Stimulated activated CD8-positive, alpha-beta memory T cell treated with anti-CD3 and anti-CD28 coated beads, Interleukin-7, amount 100 ng/mL, for 24 hours (primary cell): Measurements from ENCODE around the gene EYS.
"Not testable (repeated sequence)": the region's sequence is repeated elsewhere in the genome, so short reads cannot be mapped to it uniquely, and the experiment has no call there.

ENCODE experiments used
- DNase-seq: peaks from one replicate; pipeline ENCODE4 v3.0.0-alpha.2; 2020; ENCODE audit warnings: low read depth

Gene EYS

DNA sequence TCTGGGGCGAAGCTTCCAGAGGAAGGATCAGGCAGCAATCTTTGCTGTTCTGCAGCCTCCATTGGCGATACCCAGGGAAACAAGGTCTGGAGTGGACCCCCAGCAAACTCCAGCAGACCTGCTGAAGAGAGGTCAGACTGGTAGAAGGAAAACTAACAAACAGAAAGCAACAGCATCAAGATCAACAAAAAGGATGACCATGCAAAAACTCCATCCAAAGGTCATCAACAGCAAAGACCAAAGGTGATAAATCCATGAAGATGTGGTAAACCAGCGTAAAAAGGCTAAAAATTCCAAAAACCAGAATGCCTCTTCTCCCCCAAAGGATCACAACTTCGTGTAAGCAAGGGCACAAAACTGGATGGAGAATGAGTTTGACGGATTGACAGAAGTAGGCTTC lies 1818.6 kb downstream of the EYS start:
- no peak for DNase-seq

DNA sequence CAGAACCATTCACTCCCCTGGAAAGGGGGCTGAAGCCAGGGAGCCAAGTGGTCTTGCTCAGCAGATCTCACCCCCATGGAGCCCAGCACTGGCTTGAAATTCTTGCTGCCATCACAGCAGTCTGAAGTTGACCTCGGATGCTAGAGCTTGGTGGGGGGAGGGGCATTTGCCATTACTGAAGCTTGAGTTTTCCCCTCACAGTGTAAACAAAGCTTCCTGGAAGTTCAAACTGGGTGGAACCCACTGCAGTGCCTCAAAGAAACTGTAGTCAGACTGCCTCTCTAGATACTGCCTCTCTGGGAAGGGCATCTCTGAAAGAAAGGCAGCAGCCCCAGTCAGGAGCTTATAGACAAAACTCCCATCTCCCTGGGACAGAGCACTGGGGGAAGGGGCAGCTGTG lies 1819.2 kb downstream of the EYS start:
- not testable (repeated sequence) for DNase-seq

DNA sequence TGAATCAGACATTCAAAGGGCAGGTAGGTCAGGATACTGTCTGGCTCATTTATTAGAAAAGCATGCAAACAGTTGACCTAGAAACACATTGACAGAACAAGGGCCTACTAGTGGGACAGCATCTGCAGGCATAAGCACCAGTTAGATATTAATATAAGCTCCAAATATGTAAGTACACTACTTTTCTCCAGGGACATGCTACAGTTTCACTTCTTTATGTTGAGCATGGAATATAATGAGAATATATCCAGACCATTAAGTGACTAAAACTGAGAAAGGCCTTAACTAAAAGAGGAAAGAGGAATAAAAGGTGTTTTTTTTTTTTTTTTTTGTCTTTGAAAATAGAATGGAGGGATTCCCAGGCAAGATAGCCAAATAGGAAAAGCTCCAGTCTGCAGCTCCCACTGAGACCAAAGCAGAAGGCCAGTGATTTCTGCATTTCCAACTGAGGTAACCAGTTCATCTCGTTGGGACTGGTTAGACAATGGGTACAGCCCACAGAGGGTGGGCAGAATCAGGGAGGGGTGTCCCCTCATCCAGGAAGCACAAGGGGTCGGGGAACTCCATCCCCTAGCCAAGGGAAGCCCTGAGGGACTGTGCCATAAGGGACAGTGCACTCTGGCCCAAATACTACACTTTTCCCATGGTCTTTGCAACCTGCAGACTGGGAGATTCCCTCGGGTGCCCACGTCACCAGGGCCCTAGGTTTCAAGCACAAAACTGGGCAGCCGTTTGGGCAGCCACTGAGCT lies 1819.8 kb downstream of the EYS start:
- no peak for DNase-seq

DNA sequence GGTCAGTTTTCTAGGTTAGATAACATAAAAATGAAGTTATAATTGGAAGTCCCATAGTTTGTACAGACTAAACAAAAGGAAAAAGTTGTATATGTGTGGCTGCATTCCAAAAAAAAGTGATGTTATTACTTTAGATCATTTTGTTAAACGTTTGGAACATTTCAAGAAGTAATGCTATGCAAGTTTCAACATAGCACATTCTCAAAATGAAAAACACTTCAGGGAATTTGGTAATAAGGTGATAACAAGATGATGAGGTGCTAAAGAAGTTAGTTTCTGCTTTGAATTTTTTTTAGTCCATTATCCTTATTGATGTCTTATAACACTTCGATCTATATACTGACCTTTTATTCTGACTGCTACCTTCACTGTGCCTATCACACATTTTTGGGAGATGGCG lies 1820.7 kb downstream of the EYS start:
- no peak for DNase-seq

DNA sequence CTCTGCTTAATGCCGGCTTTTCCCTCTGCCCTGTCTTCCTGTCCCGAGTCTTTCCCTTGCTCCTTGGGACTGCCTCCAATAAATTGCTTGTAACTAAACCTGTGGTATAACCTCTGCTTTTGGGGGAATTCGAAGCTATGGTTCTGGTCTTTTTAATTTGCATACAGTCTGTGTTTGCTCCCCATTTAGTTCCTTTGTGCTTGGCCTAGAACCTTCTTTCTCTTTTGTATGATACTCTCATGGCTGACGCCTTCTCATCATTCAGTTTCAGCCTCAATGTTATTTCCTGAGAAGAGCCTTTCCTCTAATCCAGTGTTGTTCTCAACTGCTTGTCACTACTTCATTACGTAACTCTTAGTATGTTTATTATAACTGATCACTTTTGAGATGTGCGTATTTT lies 1823.4 kb downstream of the EYS start:
- DNase-seq = no peak

DNA sequence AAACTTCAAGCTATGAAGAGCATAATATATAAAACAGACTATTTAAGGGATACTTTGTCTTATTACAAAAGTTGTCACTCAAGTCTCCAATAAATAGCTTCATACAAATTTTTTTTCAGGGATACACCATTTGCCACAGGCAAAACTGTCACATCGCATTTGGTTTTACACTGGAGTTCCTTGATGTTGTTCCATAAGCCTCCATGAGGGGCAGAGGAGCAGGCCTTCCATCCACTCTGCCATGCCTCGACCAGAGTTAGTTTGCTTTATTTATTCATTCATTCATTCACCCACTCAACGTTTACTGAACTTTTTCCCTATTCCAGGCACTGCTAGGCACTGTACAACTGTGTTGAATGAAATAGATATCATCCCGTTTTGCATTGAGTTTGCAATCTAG lies 1824.8 kb downstream of the EYS start:
- DNase-seq = no peak

DNA sequence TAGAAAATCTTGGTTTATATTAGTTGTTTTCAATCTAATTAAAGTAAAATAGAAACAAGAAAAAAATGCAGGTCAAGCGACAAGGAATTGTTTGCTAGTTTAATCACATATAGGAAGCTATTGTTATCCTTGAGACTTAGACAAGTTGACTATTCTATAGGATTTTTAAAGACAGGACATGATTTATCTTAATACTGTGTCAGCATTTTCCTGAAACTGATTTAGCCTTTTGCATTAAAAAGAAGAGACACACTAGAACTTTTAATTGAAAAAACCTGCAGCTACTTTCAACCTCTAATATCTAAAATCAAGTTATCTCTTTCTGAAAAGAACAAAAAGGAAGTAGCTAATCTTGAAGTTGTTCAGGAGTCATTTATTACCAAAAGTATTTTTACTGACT lies 1825.2 kb downstream of the EYS start:
- no peak for DNase-seq

DNA sequence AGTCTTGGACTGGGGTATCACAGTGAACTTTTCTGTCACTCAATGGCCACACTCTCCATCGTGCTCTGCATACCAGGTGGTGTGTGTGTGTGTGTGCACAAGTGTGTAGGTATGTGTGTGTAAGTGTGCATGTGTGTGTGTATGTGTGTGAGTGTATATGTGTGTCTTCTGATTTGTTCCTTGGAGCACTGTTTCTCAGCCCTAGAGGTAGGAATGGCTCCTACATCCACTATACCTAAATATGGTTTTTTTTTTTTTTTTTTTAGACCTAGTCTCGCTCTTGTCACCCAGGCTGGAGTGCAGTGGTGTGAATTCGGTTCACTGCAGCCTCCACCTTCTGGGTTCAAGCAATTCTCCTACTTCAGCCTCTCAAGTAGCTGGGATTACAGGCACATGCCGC lies 1834.8 kb downstream of the EYS start:
- DNase-seq = no peak

DNA sequence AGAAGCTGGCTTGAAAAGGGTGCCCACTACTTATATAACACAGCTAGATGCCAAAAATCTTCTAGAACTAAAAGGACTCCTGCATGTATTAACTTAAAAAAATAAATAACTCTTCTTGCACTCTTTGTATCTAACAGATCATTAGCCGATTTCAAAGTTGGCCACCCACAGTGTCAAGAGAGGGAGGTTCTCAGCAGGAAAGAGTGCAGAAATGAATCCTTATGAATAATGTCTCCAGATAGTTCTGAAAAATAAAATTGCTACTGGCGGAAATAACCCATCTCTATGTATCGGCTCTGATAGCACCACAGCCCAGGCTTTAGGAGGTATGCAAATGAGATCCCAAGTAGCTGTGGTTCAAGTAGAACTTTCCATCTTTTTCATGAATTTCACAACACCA lies 1838.7 kb downstream of the EYS start:
- no peak for DNase-seq

DNA sequence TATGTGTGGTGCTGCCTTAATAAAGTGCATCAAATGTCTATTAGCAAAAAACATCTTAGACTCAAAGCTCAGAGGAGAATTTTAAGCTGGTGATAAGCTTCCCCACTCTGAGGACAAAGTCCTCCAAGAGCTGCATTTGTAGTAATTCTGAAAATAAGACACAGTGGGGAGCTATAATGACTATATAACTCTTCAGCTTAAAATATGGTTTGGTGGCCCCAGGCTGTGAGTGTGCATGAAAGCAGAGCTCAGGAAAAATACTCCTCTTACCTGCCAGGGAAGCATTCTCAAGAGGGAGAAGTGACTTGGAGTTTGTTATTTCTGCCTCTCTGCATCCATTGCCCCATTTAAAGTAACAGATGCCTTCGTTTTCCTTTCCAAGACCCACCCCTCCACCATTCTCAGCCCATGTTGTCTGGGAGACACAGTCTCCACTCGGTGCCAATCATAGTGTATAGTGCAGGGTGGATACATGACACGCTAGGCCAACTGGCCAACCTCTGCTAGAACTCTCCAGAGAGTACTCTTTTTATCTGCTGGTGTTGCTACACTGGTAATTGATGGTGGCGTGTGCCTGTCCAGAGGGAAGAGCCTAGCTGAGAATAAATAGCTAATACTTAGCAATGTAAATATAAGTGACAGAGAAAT lies 1842.2 kb downstream of the EYS start:
- no peak for DNase-seq

DNA sequence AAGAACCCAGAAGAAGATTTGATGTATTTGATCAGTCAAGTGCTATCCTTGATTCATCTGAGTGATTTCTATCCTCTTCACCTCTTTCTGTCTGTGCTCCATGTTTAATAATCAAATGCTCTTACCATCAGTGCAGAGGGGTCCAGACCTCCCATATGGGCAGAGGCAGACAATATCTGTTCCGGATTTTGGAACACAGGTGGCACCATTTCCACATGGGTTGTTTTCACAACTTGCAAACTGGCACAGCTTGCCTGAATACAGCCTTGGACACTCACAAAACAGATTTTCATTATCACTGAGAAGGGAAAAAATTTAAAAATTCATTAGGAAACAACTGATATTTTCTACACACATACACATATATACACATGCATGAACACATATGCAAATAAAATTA lies 1843.0 kb downstream of the EYS start:
- DNase-seq = no peak

DNA sequence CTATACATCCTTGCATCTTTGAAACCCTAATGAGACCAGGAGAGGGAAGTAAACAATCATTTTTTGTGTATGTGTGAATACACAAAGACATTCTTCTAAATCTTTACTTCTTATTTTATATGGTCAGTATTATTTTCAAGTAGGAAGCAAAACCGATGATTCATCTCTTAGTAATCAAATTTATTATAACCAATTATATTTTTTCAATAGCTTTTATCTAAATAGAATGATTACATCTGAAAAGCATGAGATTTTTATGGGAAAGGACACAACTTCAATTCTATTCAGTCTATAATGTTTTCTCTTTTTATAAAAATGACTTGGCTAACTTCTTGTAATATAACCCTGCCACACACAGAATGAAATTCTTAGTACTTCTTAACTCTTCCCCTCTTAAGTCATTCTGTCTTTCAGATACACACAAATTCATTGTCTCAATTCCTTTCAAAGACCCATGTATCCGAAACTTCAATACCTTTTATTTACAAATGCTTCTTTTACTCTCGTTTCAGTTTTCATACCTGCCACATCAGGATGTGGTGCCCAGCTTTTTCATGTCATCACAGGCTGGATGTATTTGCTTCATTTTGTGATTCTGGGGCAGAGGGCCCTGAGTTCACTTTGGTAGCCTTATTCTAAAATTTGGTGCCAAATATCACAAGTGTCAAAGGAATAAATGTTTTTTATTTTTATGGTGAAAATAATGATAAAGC lies 1844.4 kb downstream of the EYS start:
- DNase-seq = no peak

DNA sequence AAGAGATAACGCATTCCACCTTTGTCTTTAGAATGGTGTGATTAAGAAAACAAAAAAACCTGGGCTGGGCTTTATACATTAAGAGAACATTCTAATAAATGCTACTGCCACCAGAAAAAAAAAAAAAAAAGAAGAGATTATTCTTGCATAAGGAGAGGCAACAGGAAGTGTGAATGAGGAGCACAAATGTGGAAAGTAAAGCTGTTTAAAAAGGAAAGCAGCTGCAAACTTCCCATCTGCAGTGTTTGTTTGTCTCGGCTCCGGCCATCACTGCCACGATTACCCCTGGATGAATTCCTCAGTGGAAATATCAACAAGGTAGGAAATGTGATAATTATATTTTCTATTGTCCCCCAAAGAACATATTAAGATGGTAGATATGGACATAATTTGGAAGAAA lies 1847.5 kb downstream of the EYS start:
- no peak for DNase-seq

DNA sequence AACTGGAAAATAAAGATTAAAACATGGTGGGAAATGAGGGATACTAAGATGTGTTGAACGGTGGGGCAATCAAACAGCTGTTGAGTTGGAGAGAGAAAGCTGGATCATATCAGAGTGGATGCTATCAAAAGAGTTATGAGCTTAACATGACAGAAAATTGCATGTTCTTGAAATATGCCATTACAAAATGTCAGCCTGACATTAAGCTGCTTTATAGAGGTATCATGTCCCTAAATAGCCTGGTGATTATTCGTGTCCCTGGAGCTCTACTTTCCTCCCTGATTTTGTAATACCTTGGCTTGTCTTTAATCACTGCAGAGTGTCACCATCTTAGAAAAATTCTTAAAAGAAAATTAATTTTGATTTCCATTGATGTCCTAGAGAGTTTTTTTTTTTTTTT lies 1848.3 kb downstream of the EYS start:
- no peak for DNase-seq

DNA sequence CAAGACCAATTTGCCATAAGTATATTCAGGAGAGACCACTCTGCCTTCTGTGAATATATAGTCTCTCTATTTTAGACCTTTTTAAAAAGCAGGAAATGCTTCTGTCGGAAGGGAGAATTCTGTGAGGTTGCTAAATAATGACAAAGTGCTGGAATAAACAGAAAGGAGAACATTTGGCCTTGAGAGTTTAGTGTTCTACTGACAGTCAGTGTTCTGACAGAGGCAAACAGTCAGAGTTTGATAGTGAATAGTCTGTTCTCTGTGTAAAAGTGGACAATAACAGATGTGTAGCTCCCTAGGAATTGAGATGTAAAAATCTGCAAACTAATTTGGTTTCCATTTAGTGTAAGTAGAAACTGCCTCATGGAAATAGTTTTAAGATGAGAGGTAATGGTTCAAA lies 1850.8 kb downstream of the EYS start:
- no peak for DNase-seq

DNA sequence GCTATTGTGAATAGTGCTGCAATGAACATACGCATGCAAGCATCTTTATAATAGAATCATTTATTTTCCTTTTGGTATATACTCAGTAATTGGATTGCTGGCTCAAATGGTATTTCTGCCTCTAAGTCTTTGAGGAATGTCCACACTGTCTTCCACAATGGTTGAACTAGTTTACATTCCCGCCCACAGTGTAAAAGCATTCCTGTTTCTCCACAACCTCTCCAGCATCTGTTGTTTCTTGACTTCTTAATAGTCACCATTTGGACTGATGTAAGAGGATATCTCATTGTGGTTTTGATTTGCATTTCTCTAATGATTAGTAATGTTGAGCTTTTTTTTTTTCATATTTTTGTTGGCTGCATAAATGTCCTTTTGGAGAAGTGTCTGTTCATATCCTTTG lies 1862.7 kb downstream of the EYS start:
- DNase-seq = no peak

DNA sequence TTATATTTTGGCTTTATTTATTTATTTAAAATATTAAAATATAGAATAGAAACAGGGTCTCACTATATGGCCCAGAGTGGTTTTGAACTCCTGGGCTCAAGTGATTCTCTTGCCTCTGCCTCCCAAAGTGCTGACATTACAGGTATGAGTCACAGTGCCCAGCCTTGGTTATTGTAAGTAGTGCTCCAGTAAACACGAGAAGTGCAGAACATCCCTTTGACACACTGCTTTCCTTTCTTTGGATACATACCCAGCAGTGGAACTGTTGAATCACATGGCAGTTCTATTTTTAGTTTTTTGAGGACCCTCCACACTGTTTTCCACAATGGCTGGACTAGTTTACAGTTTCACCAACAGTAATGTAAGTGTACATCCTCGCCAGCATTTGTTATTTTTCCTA lies 1867.5 kb downstream of the EYS start:
- no peak for DNase-seq

DNA sequence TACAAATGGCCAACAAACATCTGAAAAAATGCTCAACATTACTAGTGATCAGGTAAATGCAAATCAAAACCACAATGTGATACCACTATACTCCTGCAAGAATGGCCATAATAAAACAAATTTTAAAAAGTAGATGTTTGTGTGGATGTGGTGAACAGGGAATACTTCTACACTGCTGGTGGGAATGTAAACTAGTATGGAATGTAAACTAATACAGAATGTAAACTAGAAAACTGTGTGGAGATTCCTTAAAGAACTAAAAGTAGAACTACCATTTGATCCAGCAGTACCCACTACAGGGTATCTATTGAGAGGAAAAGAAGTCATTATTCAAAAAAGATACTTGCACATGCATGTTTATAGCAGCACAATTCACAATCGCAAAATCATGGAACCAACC lies 1878.3 kb downstream of the EYS start:
- DNase-seq = not testable (repeated sequence)

DNA sequence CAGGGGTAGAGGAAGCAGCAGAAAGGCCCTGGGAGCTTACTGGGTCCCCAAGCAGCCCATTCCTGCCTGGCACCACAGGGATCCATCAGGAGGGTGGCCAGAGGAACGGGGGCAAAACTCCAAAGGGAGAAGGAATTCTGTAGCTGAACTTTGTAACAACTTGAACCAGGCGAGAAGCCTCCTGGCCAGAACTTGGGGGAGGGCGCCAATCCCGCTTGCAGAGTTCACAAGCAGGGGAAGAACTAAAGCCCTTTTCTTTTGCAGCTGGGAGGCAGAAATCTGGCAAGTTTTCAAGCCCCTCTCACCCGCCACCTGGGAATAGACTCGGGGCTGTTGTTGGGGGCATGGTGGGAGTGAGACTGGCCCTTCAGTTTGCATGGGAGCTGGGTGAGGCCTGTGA lies 1882.3 kb downstream of the EYS start:
- no peak for DNase-seq

DNA sequence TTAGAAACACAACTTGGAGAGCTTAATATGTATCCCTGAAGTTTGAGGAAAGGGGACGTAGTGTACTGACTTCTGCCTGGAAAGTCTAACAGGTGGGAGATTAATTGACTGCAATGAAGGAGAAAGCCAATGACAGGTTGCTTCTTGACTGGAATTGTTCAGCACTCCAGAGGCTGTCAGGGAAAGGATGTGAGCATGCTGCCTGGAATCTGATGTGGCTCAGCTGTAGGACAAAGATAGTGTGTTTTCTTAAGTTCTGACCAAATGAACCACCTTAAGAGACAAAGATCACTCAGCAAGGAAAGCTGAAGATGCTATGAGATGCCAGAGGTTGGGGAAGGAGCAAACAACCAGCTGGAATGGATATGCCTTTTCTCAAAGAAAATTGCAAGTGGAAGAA lies 1885.6 kb downstream of the EYS start:
- no peak for DNase-seq

DNA sequence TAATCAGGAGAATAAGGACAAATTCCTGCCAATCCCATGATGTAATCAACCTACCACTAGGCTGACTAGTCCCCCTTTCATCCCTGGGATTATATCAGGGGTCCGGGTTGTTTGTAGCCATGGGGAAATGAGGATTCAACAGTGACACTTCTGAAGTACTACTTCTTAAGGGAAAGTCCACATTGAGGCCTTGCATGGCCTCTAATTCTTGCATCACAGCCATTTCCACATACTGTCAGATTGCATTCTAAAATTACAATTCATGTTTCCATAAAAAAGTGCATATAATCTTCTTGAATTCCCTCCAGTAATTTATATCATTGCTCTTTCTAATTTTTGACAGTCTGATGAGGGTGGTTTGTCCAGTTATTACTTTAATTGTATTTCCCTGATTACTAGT lies 1887.2 kb downstream of the EYS start:
- DNase-seq = no peak

DNA sequence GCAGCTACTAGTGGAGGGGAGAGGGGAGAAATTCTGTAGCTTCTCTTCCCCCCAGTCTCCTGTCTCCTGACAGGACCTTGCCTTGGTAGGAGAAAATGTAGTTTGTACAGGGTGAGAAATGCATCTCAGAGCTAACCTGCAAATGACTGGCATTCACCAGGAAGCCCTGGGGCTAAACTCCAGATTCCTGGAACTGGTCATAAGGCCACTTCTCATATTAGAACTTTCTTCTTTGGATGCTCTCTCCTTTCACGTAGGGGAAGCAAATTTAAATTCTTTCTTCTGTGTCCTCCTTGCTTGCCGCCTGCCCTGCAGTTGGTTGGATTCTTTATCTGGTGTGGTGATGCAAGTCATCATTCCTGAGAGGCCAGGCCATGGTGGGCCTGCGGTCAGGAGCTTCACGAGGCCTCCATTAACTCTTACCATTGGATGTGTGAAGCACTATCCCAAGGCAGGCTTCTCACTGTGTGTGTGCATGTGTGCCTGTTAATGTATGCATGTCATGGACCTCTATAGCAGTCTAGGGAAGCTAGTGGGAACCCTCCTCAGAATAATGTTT lies 1889.5 kb downstream of the EYS start:
- DNase-seq = no peak

DNA sequence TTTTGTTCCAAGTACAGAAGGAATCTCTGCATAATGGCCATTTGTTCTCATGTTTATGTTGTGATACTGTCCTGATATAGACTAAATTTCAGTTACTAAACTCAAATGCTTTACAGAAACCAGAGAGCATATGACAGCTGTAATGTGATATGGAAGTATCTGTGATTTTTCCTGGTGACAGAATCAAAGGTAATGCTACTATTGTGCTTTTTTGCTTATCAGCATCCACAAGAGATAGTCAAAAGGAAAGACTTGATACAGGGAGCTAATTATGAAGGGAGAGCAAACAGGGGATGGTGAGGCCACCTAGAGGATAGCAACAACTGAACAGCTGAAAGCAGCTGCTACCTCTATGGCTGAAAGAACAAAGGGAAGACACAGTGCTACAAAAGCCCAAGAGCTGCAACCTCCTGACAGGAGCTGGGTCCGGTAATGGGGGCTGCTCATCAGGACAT lies 1890.0 kb downstream of the EYS start:
- no peak for DNase-seq
